Measurements from ENCODE around the gene ROPN1.
"Not testable (repeated sequence)": the region's sequence is repeated elsewhere in the genome, so short reads cannot be mapped to it uniquely, and the experiment has no call there.

The ROPN1 gene

DNA sequence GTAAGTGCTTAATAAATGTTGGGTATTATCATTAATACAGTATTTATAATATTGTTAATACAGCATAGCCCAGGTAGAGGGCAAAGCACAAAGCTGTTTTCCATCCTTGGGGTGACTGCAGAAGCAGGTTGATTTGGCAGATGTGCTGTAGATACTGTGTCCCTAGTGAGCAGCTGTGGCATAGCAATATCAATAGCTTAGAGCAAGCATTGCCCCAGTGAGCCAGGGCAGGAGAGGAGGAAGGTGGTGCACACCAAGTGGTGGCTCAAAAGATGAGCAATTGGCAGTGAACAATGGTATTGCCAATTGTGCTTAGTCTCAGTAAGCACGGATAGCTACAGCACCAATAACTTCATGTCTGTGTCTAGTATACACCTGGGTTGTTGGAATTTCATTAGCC, 25.1 kb downstream of the ROPN1 start:
- H3K9me3 ChIP-seq (replicated peaks; ENCODE audit: insufficient read depth, low read length): not testable (repeated sequence)
- H3K4me2 ChIP-seq (ENCODE audit: low read depth, low read length): peak overlapping the region; percentile 60; the same call in 1 of the 2 replicates

DNA sequence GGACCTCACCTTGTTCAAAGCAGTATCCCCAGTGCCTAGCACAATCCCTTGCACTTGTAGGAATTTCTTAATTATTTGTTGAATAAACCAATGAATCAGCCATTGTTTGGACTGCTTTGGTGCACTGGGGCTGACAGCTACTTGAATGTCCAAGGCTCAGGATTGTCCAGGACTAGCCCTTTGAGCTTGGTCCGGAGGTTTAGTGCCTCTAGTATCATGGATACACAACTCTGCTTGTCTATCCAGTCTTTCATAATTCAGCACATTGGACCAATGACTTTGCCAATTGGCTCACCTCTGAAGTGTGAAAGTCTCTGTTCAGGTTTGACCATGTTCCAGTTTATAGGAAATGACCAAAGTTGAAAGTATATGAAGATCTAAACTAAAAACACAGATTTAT, 27.1 kb downstream of the ROPN1 start:
- not testable (repeated sequence) for H3K4me3 ChIP-seq (ENCODE audit: low read length); H3K9me2 ChIP-seq (replicated peaks; ENCODE audit: insufficient read depth, low read length); DNase-seq; H3K79me2 ChIP-seq (ENCODE audit: low read length); H4K20me1 ChIP-seq (ENCODE audit: insufficient read depth, low read length); H2AFZ ChIP-seq (ENCODE audit: low read length); H3K27ac ChIP-seq (ENCODE audit: low read length); H3K9me3 ChIP-seq (replicated peaks; ENCODE audit: insufficient read depth, low read length); H3K4me2 ChIP-seq (ENCODE audit: low read depth, low read length); H3K36me3 ChIP-seq (replicated peaks; ENCODE audit: insufficient read depth, low read length); H3K9ac ChIP-seq (ENCODE audit: low read length)
- peaks cover 12% of the 10 kb centered on the region; the same call in 1 of the 2 replicates for H3K4me1 ChIP-seq (ENCODE audit: low read length)
- H3K27me3 ChIP-seq (replicated peaks; ENCODE audit: insufficient read depth, low read length): peaks cover 10% of the 10 kb centered on the region; the same call in 1 of the 2 replicates
- peaks cover 14% of the 10 kb centered on the region for H3F3A ChIP-seq (ENCODE audit: insufficient read depth, low read length)

More for the DNA sequence above, 25.1 kb downstream of the ROPN1 start:
- DNase-seq; H3K27ac ChIP-seq (ENCODE audit: low read length); H2AFZ ChIP-seq (ENCODE audit: low read length); H3K27me3 ChIP-seq (replicated peaks; ENCODE audit: insufficient read depth, low read length); H3F3A ChIP-seq (ENCODE audit: insufficient read depth, low read length); H4K20me1 ChIP-seq (ENCODE audit: insufficient read depth, low read length); H3K4me3 ChIP-seq (ENCODE audit: low read length); H3K79me2 ChIP-seq (ENCODE audit: low read length); H3K9ac ChIP-seq (ENCODE audit: low read length); H3K4me1 ChIP-seq (ENCODE audit: low read length); H3K9me2 ChIP-seq (replicated peaks; ENCODE audit: insufficient read depth, low read length); H3K36me3 ChIP-seq (replicated peaks; ENCODE audit: insufficient read depth, low read length): not testable (repeated sequence)

DNA sequence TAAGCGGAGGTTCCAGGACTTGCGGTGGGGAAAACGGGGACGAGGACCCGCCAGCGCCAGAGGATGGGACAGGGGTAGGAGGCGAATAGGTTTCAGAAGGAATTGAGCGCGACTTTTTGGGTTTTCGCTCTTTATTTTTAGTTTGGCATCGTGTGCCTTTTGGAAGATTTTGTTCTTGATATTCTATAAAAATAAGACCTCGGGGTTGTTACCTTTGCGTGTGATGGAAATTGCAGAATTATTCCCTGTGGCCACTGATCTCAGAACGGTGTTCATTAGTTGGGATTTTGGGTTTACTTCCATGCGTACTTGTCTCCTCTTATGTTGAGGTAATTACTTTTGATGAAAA, 30.4 kb downstream of the ROPN1 start:
- DNase-seq: no peak
- peak overlapping the region; percentile 88 for H3K4me2 ChIP-seq (ENCODE audit: low read depth, low read length)
- TF ChIP-seq EZH2 (optimal IDR thresholded peaks at IDR 0.05; ENCODE audit: low read depth, low read length) (no peak), EZH2phosphoT487 (IDR thresholded peaks at IDR 0.05; ENCODE audit: low read length) (no peak)
- TF ChIP-seq, protein P1, sequence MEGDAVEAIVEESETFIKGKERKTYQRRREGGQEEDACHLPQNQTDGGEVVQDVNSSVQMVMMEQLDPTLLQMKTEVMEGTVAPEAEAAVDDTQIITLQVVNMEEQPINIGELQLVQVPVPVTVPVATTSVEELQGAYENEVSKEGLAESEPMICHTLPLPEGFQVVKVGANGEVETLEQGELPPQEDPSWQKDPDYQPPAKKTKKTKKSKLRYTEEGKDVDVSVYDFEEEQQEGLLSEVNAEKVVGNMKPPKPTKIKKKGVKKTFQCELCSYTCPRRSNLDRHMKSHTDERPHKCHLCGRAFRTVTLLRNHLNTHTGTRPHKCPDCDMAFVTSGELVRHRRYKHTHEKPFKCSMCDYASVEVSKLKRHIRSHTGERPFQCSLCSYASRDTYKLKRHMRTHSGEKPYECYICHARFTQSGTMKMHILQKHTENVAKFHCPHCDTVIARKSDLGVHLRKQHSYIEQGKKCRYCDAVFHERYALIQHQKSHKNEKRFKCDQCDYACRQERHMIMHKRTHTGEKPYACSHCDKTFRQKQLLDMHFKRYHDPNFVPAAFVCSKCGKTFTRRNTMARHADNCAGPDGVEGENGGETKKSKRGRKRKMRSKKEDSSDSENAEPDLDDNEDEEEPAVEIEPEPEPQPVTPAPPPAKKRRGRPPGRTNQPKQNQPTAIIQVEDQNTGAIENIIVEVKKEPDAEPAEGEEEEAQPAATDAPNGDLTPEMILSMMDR (IDR thresholded peaks at IDR 0.05; ENCODE audit: low read length): no peak
- peaks cover 18% of the 10 kb centered on the region; the same call in 1 of the 2 replicates for H3K79me2 ChIP-seq (ENCODE audit: low read length)
- H3K27ac ChIP-seq (ENCODE audit: low read length): peak overlapping the region; percentile 83
- H3K36me3 ChIP-seq (replicated peaks; ENCODE audit: insufficient read depth, low read length): no peaks in the 10 kb centered on the region
- H3K27me3 ChIP-seq (replicated peaks; ENCODE audit: insufficient read depth, low read length): peaks cover 10% of the 10 kb centered on the region; the same call in 1 of the 2 replicates
- H3K9me3 ChIP-seq (replicated peaks; ENCODE audit: insufficient read depth, low read length): no peaks in the 10 kb centered on the region
- H3K4me3 ChIP-seq (ENCODE audit: low read length): peak overlapping the region; percentile 74
- peaks cover 7% of the 10 kb centered on the region for H3F3A ChIP-seq (ENCODE audit: insufficient read depth, low read length)
- H3K9me2 ChIP-seq (replicated peaks; ENCODE audit: insufficient read depth, low read length): no peaks in the 10 kb centered on the region
- peak overlapping the region; percentile 85 for H3K9ac ChIP-seq (ENCODE audit: low read length)
- no peaks in the 10 kb centered on the region for H4K20me1 ChIP-seq (ENCODE audit: insufficient read depth, low read length)
- H3K4me1 ChIP-seq (ENCODE audit: low read length): peaks cover 16% of the 10 kb centered on the region
- peak overlapping the region; percentile 84 for H2AFZ ChIP-seq (ENCODE audit: low read length)

DNA sequence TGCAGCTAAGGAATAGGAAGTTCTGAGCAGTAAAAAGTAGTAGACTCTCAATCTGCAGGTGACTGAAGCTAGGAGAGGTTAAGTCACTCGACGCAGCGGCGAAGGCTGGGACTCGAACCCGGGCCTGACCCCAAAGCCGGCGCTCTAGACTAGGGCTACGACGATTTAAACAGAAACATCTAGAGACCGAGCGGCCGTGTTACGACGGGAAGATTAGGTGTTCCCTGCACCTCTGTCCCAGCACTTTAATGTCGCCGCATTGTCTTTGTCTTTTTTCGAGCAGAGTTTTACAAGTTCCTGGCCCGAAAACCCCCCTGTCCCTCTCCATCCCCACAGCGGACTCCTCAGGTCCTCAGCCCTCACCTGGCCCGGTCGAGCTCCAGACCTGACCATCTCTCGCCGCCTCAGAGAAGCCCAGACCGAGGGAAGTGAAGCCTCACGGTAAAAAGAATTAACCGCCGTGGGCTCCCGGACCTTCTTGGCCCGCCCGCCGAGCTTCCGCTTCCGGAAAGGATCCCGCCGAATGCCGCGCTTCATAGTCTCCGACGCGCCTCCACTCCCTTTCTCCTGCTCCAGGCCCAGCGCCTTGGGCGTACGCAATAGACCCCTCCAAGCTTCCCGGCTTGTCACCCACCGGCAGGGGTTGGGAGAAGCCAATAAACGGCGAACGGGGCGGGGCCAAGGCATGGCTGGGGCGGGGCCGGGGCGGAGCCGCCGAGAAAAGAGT, 31.0 kb downstream of the ROPN1 start, which contains the start of gene CCDC14:
Gene CCDC14, minus strand, starts transcription at position 449 of the 727 bp plus-strand sequence. Its CDS starts 56 bp downstream, at position 393.
- Histone ChIP-seq H3K9ac (ENCODE audit: low read length) (peak within 1 kb of the TSS; percentile 85), H3K4me3 (ENCODE audit: low read length) (peak within 1 kb of the TSS; percentile 74), H3K27me3 (replicated peaks; ENCODE audit: insufficient read depth, low read length) (peaks cover 10% of the 10 kb centered on the region; the same call in 1 of the 2 replicates), H2AFZ (ENCODE audit: low read length) (peak within 1 kb of the TSS; percentile 84), H3K79me2 (ENCODE audit: low read length) (peaks cover 18% of the 10 kb centered on the region; the same call in 1 of the 2 replicates), H3K4me1 (ENCODE audit: low read length) (peaks cover 16% of the 10 kb centered on the region), H3K27ac (ENCODE audit: low read length) (peak within 1 kb of the TSS; percentile 83), H3K9me2 (replicated peaks; ENCODE audit: insufficient read depth, low read length) (no peaks in the 10 kb centered on the region), H3K9me3 (replicated peaks; ENCODE audit: insufficient read depth, low read length) (no peaks in the 10 kb centered on the region), H3F3A (ENCODE audit: insufficient read depth, low read length) (peaks cover 7% of the 10 kb centered on the region), H3K36me3 (replicated peaks; ENCODE audit: insufficient read depth, low read length) (no peaks in the 10 kb centered on the region), H4K20me1 (ENCODE audit: insufficient read depth, low read length) (no peaks in the 10 kb centered on the region), H3K4me2 (ENCODE audit: low read depth, low read length) (peak within 1 kb of the TSS; percentile 88)
- TF ChIP-seq, protein P1 (IDR thresholded peaks at IDR 0.05; ENCODE audit: low read length): no peak
- no peak for TF ChIP-seq EZH2phosphoT487 (IDR thresholded peaks at IDR 0.05; ENCODE audit: low read length)
- TF ChIP-seq EZH2 (optimal IDR thresholded peaks at IDR 0.05; ENCODE audit: low read depth, low read length): no peak
- DNase-seq: peak; percentile 82
